NK-92 (cell line): ENCODE results near the gene TMEM205.

ENCODE experiments used
- DNase-seq: peaks from one replicate; lab custom pipeline; 2025; ENCODE audit not compliant: unreplicated experiment; lab: John Stamatoyannopoulos, UW

The TMEM205 gene

DNA sequence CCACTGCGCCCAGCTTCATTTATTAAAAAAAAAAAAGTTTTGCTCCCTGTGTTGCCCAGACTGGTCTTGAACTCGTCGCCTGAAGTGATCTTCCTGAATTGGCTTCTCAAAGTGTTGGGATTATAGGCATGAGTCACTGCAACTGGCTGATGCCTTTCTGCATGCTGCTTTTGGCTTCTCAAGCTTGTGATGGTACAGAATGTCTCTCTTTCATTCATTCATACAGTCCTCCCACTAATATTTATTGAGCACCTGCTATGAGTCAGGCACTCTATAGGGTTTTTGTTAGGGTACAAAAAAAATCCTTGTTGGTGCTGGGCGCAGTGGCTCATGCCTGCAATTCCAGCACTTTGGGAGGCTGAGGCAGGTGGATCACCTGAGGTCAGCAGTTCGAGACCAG, 41.1 kb downstream of the TMEM205 start:
- DNase-seq, result no peak

DNA sequence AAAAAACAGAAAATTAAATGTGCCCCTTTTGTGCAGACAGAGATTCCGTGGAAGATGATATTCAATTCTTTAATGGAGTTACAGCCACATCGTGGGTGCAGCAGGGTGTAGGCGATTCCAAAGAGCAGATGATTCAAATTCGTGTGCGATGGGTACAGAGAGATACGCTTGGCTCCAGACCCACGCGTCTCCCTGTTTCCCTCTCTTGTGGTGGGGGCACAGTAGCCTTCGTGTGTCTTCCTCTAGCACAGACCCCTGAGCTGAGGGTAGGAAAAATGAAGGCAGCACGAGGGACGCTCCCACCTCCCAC, 45.3 kb downstream of the TMEM205 start:
- DNase-seq, result no peak

DNA sequence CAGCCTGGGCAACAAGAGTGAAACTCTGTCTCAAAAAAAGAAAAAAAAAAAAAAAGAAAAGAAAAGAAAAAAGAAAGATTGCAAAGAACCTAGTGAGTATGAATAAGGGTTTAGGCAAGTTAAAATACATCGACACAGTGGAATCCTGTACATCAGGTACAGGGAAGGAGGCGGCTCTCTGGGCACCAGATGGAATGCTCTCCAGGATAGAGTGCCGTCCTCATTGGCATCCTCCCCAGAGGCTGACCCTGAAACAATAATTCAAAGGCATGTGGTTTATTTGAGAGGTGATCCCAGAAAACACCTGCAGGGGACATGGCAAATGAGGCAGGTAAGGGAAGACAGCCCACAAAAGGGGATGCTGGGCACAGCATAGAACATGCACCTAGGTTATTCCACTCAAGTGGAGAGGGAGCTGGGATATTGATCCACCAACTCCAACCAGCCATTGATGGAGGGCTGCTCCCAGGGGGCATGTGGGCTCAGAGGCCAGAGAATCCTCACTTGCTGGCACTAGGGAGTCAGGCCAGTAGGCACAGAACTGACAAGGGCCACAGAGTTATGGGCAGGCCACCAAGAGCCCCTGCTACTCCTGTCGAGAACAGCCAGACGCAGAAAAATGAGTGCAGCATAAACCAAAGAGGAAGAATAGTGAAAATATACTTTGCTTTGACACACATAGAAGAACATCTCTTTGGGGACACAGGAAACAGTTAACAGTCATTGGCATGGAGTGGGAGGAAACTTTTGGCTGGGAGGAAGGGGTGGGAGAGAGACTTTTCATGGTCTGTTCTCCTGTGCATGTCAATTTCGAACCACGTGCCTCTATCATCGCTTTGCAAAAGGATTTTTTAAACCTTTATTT, 45.9 kb downstream of the TMEM205 start:
- DNase-seq, result no peak

DNA sequence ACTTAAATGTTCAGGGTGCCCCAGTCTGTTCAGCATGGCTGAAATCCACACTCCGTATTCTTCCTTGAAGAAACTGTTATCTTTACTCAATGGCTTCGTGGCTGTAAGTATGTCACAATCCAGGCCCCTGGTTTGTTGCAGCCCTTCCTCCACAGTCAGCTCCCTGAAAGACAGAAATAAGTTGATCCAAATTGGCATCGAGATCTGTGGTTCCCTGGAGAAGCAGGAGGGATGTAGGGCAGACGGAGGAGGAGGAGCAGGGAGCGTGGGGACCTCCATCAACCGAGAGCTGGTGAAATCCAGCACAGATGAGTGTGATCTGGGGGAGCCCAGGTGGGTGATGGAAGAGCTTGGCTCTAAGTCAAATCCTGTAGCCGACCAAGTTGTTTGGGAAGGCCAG, 49.8 kb downstream of the TMEM205 start:
- no peak for DNase-seq

DNA sequence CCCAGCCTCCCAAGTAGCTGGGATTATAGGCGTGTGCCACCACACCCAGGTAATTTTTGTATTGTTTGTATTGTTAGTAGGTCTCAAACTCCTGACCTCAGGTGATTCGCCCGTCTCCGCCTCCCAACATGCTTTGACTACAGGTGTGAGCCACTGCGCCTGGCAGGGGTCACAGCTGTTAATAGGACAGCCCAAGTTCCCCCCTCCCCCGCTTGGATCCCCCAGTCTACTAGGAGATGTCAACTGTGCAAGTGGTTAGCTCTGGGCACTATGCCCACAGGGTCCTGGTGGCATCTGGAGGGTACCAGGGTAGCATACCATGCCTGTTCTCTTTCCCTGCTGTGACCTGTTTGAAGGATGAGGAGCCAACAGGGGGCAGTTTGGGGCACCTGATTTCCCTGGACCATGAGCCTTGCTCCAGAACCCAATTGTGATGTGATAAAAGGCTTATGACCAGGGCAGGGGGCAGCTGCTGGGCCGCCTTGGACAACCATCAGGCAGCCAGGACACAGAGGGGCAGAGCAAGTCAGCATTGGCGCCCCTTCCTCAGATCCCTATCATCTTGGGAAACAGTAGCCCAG, 50.3 kb downstream of the TMEM205 start, which contains the start of gene TSPAN16:
TSPAN16 (plus strand) TSS at position 496 of the 581 bp plus-strand sequence. CDS start 138 bp downstream, outside the sequence.
- no peak for DNase-seq

DNA sequence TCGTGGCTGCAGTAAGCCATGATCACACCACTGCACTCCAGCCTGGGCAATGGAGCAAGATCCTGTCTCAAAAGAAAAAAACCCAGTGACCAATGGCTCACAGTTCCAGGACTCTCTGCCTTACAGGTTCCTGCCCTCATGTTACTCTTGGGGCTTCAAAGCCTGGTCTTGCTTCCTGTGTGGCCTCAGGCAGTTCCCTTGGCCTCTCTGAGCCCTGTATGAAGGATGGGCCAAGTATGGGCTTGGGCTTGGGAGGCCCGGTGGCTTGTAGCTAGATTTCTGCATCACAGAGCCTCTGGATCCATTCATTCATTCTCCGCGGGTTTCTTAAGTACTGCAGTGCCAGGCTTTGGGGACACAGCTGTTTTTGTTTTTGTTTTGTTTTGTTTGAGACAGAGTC, 50.9 kb downstream of the TMEM205 start:
- no peak for DNase-seq

DNA sequence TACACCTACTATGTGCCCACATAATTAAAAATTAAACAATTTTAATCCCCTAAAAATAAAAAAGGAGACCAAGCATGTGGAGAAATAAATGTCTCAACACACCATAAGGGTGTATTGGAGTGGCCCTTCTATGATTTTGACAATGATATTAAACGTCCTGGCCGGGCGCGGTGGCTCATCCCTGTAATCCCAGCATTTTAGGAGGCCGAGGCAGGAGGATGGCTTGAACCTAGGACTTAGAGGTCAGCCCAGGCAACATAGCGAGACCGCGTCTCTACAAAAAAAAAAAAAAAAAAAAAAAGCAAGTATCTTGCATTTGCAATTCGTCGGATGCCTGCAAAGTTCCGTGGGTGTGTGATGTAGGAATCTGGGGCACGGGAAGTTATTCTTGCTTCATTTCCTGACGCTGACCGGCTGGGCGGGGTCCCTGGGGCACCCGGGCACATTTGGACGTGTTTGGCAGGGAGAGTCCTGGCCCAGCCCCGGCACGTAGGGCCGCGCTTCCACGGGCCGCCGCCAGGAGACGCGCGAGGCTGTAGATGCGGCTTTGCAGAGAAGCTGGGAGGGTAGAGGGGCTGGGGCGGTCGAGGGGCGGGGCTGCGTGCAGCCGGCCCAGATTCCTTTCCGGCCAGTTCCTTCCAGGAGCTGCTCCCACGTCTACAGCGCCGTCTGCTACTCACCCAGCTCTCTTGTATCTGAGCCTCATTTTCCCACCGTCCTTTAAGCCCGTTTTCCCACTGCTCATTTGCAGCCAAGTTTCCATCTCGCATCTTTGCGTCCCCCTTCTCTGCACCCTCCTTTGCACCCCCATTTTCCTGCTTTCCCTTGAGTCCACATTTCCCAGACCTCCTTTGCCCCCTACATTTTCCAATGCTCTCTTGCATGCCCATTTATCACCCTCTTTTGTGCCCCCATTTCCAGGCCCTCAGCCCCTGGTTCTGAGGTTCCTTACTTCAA, 52.4 kb downstream of the TMEM205 start:
- no peak for DNase-seq
